Ascending aorta (tissue), 2 donors: Measurements from ENCODE around the gene IMMP2L. TPM values are rescaled to one million over a fixed set of nuclear protein-coding genes. Genes with fewer than 3 reads are reported as not detected.

Source experiments
- DNase-seq, 2 donors: peaks; one replicate each; pipeline ENCODE4 v3.0.0-alpha.2; 2019; ENCODE audit warnings: low spot score in 2 of 2
- H3K27ac ChIP-seq, 2 donors: fragments of 200-600 bp; sonication (generic); one replicate each; pipeline ENCODE4 v1.5.1; 2016 to 2017; ENCODE audit warnings: mild to moderate bottlenecking in 1 of 2
- H3K27me3 ChIP-seq: fragments of 200-600 bp; sonication (generic); one replicate; pipeline ENCODE4 v1.5.1; 2017
- H3K36me3 ChIP-seq, 2 donors: fragments of 200-600 bp; sonication (generic); one replicate each; pipeline ENCODE4 v1.5.1; 2016
- H3K4me1 ChIP-seq, 2 donors: fragments of 200-600 bp; sonication (generic); one replicate each; pipeline ENCODE4 v1.5.1; 2016 to 2017; ENCODE audit warnings: mild to moderate bottlenecking in 1 of 2
- H3K4me3 ChIP-seq, 2 donors: fragments of 200-600 bp; sonication (generic); one replicate each; pipeline ENCODE4 v1.5.1; 2016 to 2017; ENCODE audit warnings: mild to moderate bottlenecking in 1 of 2
- H3K9me3 ChIP-seq, 2 donors: fragments of 200-600 bp; sonication (generic); one replicate each; pipeline ENCODE4 v1.5.1; 2016
- intact Hi-C: fragments of 100-400 bp; cut with DNase I; formaldehyde crosslinking; loops from one replicate; pipeline ENCODE4 v1.15.1; 2023
- total RNA-seq: library from RNA; depleted of rRNA; stranded (reverse); fragments of >200 nt; gene quantifications from one replicate; pipeline ENCODE4 v1.1.0, GENCODE V29; 2016
- TF ChIP-seq, protein P1 (sequence below), 3 experiments: fragments of 200-600 bp in 2 of 3; fragments of 450-650 bp in 1 of 3; sonication (generic) in 2 of 3; IDR thresholded peaks; one replicate each; pipeline ENCODE4 v1.5.1; 2016 to 2019; ENCODE audit warnings: antibody characterized with exemption in 3 of 3, mild to moderate bottlenecking in 1 of 3, moderate library complexity in 1 of 3

The IMMP2L gene
- total RNA-seq, 1 donor from 2014 or later: 143 TPM

DNA sequence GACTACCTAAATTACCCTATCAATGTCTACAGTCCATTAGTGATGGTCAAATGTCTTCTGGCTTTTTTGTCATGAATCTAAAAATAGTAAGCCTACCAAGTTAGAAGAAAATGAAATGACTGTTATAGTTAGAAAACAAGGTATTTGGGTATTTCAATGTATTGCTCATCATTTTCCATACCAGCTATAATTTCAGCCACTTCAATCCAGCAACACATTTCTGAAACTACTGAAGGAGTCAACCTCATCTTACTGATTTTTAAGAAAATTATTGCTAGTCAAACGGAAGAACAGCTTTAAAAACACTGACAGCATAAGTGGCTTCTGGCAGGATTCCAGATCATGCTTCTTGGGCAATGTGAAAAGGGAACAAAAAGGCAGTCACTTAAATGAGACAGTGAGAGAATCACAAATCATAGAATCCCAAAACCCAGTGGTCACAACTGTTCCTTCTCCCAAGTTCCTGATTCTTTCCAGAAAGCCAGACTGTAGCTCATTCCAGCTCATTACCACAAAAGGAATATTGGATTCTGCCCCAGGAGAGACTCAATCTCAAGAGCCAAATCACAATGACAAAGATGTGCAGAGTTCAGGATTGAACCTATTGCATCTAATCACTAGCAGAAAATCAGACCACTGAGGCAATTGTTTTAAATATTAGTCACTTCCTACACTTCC is 532.6 kb downstream of the IMMP2L start:
- Histone ChIP-seq H3K4me1 (peaks cover 0 to 13% of the 10 kb centered on the region in 2 donors), H3K36me3 (no peaks in the 10 kb centered on the region), H3K27me3 (no peaks in the 10 kb centered on the region), H3K27ac (no peak overlapping the region), H3K9me3 (no peaks in the 10 kb centered on the region), H3K4me3 (no peak overlapping the region)
- intact Hi-C loops: no loop called here
- no peak for DNase-seq
- TF ChIP-seq, protein P1, sequence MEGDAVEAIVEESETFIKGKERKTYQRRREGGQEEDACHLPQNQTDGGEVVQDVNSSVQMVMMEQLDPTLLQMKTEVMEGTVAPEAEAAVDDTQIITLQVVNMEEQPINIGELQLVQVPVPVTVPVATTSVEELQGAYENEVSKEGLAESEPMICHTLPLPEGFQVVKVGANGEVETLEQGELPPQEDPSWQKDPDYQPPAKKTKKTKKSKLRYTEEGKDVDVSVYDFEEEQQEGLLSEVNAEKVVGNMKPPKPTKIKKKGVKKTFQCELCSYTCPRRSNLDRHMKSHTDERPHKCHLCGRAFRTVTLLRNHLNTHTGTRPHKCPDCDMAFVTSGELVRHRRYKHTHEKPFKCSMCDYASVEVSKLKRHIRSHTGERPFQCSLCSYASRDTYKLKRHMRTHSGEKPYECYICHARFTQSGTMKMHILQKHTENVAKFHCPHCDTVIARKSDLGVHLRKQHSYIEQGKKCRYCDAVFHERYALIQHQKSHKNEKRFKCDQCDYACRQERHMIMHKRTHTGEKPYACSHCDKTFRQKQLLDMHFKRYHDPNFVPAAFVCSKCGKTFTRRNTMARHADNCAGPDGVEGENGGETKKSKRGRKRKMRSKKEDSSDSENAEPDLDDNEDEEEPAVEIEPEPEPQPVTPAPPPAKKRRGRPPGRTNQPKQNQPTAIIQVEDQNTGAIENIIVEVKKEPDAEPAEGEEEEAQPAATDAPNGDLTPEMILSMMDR (IDR thresholded peaks at IDR 0.05): no peak

DNA sequence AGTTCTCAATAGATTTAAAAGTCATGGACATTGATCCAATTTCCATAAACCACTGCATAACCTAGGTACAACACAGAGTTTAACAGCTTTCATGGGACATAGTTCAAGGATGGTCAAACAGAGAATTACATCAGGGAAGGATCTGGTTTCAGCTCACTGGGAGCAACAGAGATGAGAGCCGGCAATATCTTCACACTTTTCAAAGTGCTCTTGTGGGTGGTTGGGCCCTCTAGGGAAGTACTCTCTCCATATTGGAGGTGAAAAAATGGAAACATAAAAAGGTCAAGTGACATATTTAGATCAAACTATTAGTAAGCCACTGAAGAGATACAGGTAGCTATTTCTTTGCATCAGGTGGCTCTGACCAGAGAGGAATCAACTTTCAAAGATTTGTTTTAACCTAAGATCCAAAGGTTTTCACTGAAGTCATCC is 533.1 kb downstream of the IMMP2L start:
- no peak overlapping the region for H3K4me3 ChIP-seq
- H3K9me3 ChIP-seq: no peaks in the 10 kb centered on the region
- H3K27ac ChIP-seq: no peak overlapping the region
- peaks cover 0 to 13% of the 10 kb centered on the region in 2 donors for H3K4me1 ChIP-seq
- intact Hi-C loops: no loop called here
- no peaks in the 10 kb centered on the region for H3K36me3 ChIP-seq
- TF ChIP-seq, protein P1 (IDR thresholded peaks at IDR 0.05): no peak
- no peak for DNase-seq
- no peaks in the 10 kb centered on the region for H3K27me3 ChIP-seq

- Histone ChIP-seq H3K27ac (no peak overlapping the region), H3K27me3 (no peaks in the 10 kb centered on the region), H3K4me1 (peaks cover 0 to 13% of the 10 kb centered on the region in 2 donors), H3K36me3 (no peaks in the 10 kb centered on the region), H3K4me3 (no peak overlapping the region), H3K9me3 (no peaks in the 10 kb centered on the region)
- DNase-seq: no peak
- TF ChIP-seq, protein P1 (IDR thresholded peaks at IDR 0.05): no peak
- intact Hi-C loops: no loop called here
Measured at GRCh38 chr7:111027396-111027795, 534.9 kb downstream of the IMMP2L start.

- peaks cover 0 to 13% of the 10 kb centered on the region in 2 donors for H3K4me1 ChIP-seq
- no peaks in the 10 kb centered on the region for H3K9me3 ChIP-seq
- TF ChIP-seq, protein P1 (IDR thresholded peaks at IDR 0.05): no peak
- DNase-seq: no peak
- intact Hi-C loops: no loop called here
- no peak overlapping the region for H3K27ac ChIP-seq
- H3K4me3 ChIP-seq: no peak overlapping the region
- no peaks in the 10 kb centered on the region for H3K27me3 ChIP-seq
- H3K36me3 ChIP-seq: no peaks in the 10 kb centered on the region
Measured at GRCh38 chr7:111026806-111027205, 535.5 kb downstream of the IMMP2L start.

- H3K36me3 ChIP-seq: no peaks in the 10 kb centered on the region
- no peak for DNase-seq
- intact Hi-C loops: no loop called here
- no peak overlapping the region for H3K27ac ChIP-seq
- H3K4me1 ChIP-seq: peaks cover 0 to 13% of the 10 kb centered on the region in 2 donors
- TF ChIP-seq, protein P1 (IDR thresholded peaks at IDR 0.05): no peak
- no peaks in the 10 kb centered on the region for H3K9me3 ChIP-seq
- H3K4me3 ChIP-seq: no peak overlapping the region
- H3K27me3 ChIP-seq: no peaks in the 10 kb centered on the region
Measured at GRCh38 chr7:111026343-111026742, 535.9 kb downstream of the IMMP2L start.
